Skin of body (tissue), 2 donors: Measurements from ENCODE around the gene ZSCAN25. TPM values are rescaled to one million over a fixed set of nuclear protein-coding genes. Genes with fewer than 3 reads are reported as not detected.
"Not testable (repeated sequence)": the region's sequence is repeated elsewhere in the genome, so short reads cannot be mapped to it uniquely, and the experiment has no call there.

Experiments used
- DNase-seq: peaks from one replicate; lab custom pipeline; 2025; lab: John Stamatoyannopoulos, UW
- total RNA-seq: library from RNA; depleted of rRNA; stranded (reverse); fragments of >200 nt; gene quantifications from one replicate; pipeline ENCODE4 v1.2.3, GENCODE V29; 2014

Gene ZSCAN25
- total RNA-seq, 1 donor from 2014 or later, result 11.8 TPM

GRCh38 chr7:99645590-99645989 is 28.8 kb downstream of the ZSCAN25 start:
- no peak for DNase-seq

DNA sequence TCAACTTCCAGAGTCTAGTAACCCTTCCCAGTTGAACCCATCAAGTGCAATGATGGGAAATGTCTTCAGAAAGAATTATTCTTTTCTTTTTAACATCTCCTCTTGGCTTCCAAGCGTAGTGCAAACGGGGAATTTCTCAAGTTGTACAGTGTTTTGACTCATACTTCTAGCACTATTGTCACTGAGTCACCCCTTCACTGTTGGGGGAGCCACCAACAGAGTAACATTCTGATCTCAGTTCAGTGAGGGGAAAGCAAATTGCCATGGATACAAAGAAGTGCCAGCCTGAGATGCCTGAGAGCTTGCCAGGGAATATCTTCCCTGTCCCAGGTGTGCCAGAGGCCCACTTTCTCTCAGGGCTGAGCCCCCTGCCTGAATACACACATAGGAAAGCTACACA is 32.1 kb downstream of the ZSCAN25 start:
- DNase-seq, result no peak

DNA sequence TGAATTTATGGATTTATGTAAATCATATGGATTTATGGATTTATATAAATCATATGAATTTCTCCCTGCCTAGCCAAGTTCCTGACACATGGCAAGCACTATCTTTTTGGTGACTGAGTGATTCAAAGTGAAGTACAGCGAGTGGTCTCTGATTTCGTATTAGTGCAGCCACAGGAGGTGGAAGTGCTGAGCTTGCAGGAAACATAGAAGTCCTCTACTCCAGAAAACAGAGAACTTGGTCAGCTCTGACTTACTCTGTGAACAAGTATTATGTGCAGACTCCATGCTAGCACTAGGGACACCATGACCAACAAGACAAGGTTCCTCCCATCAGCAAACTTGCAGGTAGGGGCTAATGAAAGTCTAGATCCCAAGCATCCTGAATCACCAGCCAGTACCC is 34.5 kb downstream of the ZSCAN25 start:
- DNase-seq, result no peak

DNA sequence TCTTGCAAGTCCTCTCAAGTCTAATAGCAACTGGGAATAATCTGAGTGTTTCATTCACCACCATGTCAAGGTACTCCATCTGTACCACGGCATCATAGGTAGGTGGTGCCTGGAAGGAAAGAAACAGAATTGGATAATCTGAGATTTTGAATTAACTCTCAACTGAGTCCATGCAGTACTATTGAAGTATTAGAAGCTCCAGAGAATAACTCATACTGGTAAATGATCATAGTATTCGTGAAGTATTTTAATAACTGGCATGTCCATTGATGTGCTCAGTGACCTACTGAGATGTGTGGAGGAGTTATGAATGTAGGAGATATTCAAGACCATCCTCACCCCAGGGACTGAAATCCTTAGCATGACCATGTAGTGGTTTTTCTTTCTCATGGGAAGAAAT is 35.9 kb downstream of the ZSCAN25 start:
- DNase-seq, result no peak

- DNase-seq, result not testable (repeated sequence)
These were observed 36.5 kb downstream of the ZSCAN25 start for GRCh38 chr7:99653269-99653668.

GRCh38 chr7:99653754-99654153 is 37.0 kb downstream of the ZSCAN25 start:
- no peak for DNase-seq

GRCh38 chr7:99654626-99655025 is 37.9 kb downstream of the ZSCAN25 start:
- DNase-seq, result not testable (repeated sequence)

GRCh38 chr7:99657879-99658278 is 41.1 kb downstream of the ZSCAN25 start:
- not testable (repeated sequence) for DNase-seq

- DNase-seq, result no peak
These were observed 48.7 kb downstream of the ZSCAN25 start for GRCh38 chr7:99665312-99666012.

DNA sequence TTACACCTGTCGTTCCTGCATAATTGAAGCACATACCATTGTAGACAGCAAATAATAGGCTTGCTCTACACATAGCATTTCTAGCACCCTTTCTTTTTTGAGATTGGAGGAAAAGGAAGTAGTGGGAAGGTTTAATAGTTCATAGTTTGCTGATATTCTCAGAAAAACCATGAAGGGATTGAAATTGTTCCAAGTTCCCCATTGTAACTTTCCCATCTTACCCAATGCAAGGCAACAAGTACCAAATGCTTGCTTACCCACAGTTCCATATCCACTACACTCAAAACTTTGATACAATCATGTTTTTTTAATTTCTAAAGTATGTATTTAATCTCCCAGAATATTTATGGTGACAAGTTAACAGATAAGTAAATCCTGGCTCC is 49.3 kb downstream of the ZSCAN25 start:
- DNase-seq, result no peak

DNA sequence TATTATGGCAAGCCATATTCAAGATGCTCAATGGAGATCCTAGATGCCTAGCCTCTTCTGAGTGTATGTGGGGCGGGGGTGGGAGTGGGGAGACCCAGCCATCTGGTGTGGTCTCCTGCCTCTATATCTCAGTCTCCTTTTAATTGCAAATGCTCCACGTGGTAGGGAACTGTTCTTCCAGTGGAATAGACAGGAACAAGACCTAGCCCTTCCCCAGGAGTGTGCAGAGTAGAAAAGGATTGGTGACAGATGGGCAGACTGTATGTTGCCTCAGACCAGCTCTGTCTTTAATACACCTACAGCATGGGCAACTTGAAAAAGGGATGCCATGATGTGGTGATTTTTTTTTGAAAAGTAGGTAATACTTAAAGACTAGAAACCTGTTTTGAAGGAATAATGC is 50.4 kb downstream of the ZSCAN25 start:
- DNase-seq, result no peak

DNA sequence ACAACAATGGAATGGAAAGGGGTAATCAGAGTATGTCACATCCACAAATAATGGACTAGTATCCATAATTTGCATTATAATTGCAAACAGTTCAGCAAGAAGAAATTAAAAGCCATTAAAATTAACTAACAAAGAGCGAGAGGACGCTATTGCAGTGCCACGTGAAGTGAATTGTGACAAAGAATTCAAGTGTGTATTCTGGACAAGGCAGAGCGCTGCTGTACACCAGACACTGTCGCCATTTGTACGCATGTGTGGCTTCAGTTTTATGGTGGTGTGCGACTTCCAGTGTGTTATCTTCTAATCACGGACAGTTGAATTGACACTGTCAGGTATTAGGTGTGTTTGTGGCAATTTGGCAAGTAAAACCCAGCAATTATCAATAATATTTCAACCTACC is 51.8 kb downstream of the ZSCAN25 start:
- no peak for DNase-seq

DNA sequence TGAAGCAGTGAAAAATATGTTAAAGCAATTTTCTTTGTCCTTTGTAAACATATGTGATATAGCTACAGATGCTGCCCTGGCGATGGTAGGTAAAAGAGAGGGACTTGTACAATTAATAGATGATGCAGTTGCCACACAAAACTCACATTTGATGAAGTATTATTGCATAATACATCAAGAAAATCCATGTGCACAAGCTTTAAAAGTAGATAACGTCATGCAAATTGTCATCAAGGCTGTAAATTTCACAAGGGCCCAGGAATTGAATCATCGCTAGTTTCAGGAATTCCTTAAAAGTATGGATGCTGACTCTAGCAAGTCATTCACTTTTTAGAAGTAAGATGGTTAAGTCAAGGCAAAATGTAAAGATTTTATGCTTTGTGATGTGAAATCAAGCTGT is 53.0 kb downstream of the ZSCAN25 start:
- DNase-seq, result no peak

GRCh38 chr7:99672573-99672972 is 55.8 kb downstream of the ZSCAN25 start:
- DNase-seq, result no peak

DNA sequence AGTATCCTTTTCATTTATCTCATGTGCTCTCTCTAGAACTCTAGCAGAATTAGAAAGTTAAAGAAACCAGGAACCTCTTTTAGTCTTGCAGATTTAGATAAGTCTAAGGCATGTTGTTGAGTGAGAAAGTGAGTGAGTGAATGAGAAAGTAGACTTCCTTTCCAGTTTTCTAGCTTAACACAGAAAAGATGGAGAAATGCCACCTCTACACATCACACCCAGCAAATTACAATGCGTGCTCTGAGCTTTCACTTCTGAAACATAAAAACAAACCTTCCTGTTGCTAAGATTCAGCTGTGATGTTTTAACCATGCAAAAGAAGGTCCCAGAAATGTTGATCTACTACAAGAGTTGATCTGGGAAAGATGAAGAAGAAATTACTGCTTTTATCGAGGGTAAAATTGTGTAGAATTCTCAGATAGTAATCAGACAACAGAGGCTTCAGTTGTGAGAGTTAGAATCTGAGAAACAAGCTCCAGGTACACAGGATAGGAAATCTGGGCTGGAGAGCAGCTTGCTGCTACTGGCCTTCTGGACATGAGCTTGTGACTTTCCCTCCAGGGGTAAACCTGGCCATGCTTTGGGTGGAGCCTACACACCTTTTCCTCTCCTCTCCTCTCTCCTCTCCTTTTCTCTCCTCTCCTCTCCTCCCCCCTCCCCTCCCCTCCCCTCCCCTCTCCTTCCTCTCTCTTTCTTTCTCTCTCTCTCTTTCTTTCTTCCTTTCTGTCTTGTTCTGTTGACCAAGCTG is 58.4 kb downstream of the ZSCAN25 start:
- no peak for DNase-seq

DNA sequence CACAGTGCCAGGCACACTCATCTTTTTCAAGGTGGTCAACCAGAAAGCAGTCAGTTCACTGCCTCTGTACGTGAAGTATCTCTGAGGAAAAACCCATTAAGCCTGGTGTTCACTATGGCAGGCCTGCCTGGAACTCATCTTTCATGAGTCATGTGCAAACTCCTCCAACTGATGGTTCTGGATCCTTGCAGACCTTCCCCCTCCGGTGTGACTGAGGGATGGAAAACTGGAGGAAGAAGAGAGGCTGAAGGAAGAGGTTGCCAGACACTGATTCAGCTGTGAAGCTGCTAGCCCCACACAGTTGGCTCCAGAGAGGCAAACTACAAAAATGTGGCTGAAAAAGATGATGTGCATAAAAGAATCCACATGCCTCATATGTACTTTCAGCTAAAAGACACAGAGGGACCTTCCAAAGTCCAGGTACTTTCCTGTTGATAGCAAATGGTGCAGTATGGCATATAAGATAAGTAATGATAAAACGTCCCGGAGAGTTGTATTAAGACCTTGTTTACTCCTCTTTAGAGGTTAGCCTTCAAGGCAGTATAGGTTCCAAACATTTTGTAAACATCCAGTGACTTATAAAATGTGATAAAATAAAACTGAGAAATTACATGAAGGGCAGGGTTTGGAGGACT is 60.4 kb downstream of the ZSCAN25 start:
- no peak for DNase-seq

DNA sequence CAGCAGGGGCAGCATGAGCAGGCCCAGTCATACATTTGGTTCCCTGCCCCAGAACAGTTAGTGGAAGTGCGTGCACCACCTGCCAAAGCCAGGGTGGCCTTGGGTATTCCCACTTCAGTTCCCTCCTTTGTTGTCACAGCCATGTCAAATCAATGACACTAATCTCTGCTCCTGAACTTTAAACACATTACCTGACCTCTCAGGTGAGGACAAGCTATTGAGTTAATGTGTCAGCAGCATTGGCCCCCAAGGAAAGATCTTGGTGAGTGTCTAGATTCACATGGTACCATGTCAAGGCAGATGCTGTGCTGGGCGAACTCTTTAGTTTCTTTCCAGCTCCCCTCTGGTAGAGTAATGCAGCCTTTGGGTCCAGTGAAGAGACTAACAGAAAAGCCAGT is 60.9 kb downstream of the ZSCAN25 start:
- DNase-seq, result no peak

GRCh38 chr7:99679032-99679399 is 62.3 kb downstream of the ZSCAN25 start:
- DNase-seq, result no peak

DNA sequence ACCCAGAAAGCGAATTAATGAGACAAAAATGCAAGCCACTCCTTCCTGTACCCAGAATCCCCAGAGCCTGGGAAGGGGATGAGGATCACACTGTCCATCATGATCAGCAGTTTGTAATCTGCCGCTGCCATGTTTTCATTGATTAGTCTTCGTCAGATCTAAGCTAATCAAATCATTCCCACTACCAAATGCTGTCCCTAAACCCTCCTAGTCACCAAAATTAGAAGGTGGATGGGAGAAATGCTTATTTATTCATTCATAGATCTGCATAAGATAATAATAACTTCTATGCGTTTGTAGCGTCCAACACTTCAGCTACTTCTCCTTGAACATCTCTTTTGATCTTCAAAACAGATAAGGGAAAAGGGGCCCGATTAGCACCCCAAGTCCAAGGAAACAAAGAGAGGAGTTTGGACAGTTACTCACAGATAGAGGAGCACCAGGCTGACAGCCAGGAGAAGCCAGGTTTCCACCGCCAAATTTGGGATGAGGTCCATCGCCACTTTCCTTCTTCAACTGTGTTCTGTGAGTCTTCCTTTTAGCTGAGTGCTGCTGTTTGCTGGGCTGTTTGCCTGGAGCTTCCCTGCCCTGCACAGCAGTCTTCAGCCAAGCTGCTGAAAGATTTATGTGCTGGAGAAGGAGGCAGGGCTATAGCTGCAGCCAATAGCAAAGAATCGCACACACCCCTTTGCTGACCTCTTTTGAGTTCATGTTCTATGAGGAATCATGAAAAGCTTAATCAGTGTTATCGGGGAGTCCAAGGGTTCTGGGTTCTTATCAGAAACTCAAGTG is 62.9 kb downstream of the ZSCAN25 start, which contains the start of gene CYP3A5:
Gene CYP3A5 (minus strand): TSS at position 597 of the 792 bp plus-strand sequence. CDS start 100 bp downstream, at position 497.
- DNase-seq, result no peak
